ENCODE measurements around the gene PLCH1.

Gene PLCH1

DNA sequence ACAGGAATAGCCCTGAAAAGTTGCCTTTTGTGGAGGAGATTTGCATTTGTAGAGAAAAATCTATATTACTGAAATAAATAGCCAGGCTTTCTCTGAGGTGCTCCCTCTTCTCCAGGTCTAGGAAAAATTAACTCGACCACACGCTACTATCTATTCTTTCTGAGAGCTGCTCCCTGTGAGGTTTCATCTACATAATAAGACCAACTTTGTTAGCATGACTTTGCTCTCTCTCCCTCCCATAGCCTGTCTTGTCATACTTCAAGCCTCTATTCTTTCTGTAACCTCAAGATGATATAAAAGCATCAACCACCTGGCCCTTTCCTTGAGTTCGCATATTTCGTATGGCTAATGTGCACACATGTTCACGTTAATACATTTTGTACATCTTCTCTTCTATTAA is 375.6 kb downstream of the PLCH1 start:
- TF ChIP-seq, protein P1, sequence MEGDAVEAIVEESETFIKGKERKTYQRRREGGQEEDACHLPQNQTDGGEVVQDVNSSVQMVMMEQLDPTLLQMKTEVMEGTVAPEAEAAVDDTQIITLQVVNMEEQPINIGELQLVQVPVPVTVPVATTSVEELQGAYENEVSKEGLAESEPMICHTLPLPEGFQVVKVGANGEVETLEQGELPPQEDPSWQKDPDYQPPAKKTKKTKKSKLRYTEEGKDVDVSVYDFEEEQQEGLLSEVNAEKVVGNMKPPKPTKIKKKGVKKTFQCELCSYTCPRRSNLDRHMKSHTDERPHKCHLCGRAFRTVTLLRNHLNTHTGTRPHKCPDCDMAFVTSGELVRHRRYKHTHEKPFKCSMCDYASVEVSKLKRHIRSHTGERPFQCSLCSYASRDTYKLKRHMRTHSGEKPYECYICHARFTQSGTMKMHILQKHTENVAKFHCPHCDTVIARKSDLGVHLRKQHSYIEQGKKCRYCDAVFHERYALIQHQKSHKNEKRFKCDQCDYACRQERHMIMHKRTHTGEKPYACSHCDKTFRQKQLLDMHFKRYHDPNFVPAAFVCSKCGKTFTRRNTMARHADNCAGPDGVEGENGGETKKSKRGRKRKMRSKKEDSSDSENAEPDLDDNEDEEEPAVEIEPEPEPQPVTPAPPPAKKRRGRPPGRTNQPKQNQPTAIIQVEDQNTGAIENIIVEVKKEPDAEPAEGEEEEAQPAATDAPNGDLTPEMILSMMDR (IDR thresholded peaks at IDR 0.05; ENCODE audit: borderline replicate concordance, insufficient read depth, low read depth, low read length): no peak
- H3K4me3 ChIP-seq (ENCODE audit: low read depth, low read length): no peak overlapping the region

DNA sequence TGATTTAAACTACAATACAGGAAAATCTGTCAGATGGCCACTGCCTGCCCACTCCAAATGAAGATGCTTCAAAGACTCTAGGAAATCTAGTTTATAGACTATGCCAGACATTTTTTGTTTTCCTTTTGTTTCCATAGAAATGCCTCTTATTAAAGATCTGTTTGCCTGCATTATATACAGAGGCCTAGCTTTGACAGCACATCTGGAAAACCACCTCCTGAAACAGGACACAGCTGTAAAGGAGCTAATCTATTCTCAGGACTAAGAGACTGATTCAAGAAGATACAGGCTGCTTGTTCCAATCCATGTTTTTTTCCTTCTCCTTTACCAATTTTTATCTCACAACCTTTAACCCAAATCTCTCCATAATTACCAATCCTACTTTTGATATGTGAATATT is 376.1 kb downstream of the PLCH1 start:
- no peak overlapping the region for H3K4me3 ChIP-seq (ENCODE audit: low read depth, low read length)
- TF ChIP-seq, protein P1 (IDR thresholded peaks at IDR 0.05; ENCODE audit: borderline replicate concordance, insufficient read depth, low read depth, low read length): no peak

DNA sequence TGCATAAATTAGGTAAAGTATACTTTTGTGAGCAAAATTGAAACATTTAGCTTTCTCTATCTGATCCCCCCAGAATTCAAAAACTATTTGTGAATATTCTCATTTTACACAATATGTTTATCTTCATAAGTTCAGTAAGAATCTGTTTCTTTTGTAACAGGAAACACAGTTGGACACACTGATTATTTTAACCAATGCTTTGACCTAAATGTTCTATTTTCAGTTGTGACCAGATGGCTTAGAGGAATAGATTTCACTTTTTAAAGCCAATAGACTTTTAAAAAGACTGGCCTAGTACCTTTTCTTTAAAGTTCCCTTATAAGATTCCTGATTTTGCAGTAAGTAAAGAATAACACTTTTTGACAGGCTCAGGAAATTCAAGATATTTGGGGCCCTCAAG is 377.4 kb downstream of the PLCH1 start:
- TF ChIP-seq, protein P1 (IDR thresholded peaks at IDR 0.05; ENCODE audit: borderline replicate concordance, insufficient read depth, low read depth, low read length): no peak
- H3K4me3 ChIP-seq (ENCODE audit: low read depth, low read length): no peak overlapping the region

DNA sequence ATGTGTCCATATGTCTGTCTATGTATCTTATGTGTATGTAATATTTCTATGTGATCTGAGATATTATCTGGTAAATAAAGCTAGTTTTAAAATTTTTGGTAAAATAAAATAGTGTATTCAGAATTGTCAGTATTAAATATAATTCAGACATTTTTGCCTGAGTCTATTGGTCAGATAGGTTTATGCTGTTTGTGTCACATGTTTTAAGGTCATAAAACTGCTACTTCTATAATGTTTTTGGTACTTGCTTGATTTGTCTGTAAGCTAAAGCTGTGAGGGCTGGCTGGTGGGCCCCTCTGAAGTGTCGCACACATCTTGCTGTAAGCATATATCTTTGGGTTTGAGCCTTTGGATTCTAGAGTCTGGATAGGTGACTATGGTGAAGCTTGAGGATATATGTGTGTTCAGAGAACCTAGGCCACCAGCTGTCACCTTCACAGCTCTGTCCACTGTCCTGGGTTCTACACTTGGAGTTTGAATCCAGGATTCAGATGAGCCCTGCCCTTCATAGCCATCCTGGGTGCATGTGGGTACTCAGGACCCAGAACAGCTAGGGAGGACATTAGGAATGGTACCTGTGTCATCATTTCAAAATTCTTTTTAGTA is 379.6 kb downstream of the PLCH1 start:
- no peak overlapping the region for H3K4me3 ChIP-seq (ENCODE audit: low read depth, low read length)
- TF ChIP-seq, protein P1 (IDR thresholded peaks at IDR 0.05; ENCODE audit: borderline replicate concordance, insufficient read depth, low read depth, low read length): no peak

DNA sequence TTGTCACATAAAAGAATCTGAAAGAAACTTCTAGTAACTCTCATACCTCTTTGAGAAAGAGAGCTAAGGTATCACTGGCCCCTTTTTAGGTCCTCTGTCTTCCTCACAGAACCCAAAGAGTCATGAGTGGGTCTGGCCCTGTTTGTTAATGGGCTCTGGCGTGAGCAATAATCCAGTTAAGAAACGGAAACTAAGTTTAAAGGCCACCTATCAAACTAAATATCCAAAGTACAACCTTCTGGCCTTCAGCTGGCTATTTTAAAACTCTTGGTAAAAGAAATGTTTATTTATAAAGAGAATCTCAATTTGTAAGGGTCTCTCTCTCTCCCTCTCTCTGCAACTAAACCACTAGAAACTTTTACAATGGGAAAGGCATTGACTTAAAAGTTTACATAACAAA is 380.4 kb downstream of the PLCH1 start:
- TF ChIP-seq, protein P1 (IDR thresholded peaks at IDR 0.05; ENCODE audit: borderline replicate concordance, insufficient read depth, low read depth, low read length): no peak
- no peak overlapping the region for H3K4me3 ChIP-seq (ENCODE audit: low read depth, low read length)

DNA sequence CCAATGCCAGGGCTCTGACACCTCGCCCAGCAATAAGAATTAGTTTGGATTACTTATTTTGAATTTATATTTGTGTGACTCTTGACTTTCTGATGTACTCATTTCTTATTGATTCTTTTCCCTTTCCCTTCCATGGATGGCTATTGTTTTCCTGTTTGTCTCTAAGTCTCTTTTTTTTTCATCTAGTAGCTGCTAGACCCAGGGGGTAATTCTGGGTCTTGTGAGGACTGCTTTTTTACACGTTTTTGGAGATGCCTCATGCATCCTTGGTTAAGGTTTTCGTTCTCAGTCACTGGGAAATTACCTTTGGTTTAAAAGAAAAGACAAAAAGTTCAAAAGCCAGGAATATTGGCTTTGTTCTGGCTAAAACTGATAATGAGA is 381.2 kb downstream of the PLCH1 start:
- H3K4me3 ChIP-seq (ENCODE audit: low read depth, low read length): no peak overlapping the region
- TF ChIP-seq, protein P1 (IDR thresholded peaks at IDR 0.05; ENCODE audit: borderline replicate concordance, insufficient read depth, low read depth, low read length): no peak

DNA sequence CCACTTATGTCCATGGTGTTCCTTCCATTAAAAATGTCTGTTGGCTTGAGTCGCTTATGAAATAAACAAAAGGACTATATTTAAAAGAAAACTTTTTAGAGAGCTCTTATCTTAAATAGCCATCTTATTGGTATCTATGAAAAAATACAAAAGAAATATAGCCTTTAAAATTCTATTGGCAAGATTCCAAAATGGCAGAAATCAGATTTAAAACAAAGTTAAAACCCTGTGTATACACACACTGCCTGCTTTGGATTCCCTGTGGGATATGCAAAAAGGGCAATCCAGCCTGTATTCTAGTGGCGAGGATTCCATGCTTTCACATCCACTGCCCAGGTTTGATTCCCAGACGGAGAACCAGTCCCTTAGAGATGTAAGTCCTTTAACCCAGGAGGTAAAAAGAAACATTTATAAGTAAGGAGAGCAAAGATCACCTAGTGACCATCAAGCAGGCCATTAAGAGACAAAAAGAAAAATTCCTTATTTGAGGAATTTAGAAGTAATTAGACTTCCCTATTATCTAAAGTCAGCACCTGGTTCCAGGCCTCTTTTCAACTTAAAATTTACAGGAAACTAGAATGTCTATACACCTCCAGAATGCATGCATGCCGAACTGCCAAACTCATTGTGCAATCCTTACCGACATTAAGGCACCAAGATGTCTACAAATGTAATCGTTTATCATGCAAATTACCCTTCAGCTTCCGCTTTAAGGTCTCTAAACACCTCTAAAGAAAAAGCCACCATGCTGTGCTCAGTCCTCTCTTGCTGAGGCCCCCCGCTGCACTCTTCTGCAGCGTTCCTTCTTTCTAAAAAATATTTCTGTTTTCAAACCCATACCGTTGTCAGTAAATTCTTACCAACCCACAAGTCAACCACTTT is 381.8 kb downstream of the PLCH1 start:
- no peak overlapping the region for H3K4me3 ChIP-seq (ENCODE audit: low read depth, low read length)
- TF ChIP-seq, protein P1 (IDR thresholded peaks at IDR 0.05; ENCODE audit: borderline replicate concordance, insufficient read depth, low read depth, low read length): no peak

All from GM12875 (cell line).